ENCODE measurements around the gene UBP1. TPM values are rescaled to one million over a fixed set of nuclear protein-coding genes. Genes with fewer than 3 reads are reported as not detected.

UBP1 gene, protein sequence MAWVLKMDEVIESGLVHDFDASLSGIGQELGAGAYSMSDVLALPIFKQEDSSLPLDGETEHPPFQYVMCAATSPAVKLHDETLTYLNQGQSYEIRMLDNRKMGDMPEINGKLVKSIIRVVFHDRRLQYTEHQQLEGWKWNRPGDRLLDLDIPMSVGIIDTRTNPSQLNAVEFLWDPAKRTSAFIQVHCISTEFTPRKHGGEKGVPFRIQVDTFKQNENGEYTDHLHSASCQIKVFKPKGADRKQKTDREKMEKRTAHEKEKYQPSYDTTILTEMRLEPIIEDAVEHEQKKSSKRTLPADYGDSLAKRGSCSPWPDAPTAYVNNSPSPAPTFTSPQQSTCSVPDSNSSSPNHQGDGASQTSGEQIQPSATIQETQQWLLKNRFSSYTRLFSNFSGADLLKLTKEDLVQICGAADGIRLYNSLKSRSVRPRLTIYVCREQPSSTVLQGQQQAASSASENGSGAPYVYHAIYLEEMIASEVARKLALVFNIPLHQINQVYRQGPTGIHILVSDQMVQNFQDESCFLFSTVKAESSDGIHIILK
- total RNA-seq, result 41.7 and 46.1 TPM in 2 replicates

DNA sequence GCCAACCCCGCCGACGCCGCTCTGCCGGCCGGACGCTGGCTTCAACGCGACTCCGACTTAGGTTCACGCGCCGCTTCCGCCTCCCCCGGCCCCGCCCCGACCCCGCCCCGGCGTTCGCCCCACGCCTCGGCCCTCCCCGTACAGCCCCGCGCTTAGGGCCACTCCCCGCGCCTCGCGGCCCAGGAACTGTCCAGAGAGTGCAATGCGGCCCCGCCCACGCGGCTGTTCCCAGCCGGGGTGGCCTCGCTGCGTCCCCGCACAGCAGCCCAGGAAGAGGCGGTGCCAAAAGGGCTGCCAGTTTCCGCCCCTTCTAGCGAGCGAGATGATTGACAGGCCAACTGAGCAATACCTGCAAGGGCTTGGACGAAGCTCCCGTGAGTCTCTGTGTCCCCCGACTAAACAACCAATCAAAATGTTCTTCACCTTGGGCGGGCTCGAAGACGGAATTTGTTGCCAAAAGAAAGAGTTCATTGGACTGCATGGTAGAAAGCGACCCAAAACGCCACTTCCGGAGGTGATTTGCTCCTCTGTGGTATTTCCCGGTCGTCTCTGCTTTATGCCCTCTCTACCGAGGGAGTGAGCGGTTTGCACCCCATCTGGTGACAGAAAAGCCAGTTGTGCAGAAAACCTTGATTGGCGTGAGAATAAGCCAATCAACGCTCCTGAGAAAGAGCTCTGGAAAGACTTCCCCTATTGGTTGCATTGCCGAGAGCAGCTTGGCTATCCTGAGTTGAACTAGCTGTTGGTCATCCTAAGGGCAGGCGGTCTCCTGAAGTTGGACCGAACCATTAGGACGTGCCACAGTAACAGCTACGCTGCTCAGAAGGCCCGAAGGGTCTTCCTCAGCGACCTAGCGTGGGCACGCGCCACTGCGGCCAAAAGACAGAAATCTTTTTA is at the start of gene UBP1:
Gene UBP1, minus strand, starts transcription at position 78 of the 897 bp plus-strand sequence. CDS start 557 bp downstream, outside the sequence.

Other genes starting within 250 kb of the UBP1 start
- gene SUSD5, start 221.6 kb downstream of the UBP1 start, total RNA-seq, result under 0.01 TPM in 1 of 2 replicates, not detected in the other
- 12.8 and 19.5 TPM in 2 replicates for gene FBXL2, start 163.0 kb downstream of the UBP1 start, total RNA-seq

Data from hair follicular keratinocyte (primary cell).